ENCODE results near the gene TOLLIP. TPM values are rescaled to one million over a fixed set of nuclear protein-coding genes. Genes with fewer than 3 reads are reported as not detected.

The TOLLIP gene
- total and polyA plus RNA-seq, 2 of the 4 experiments (the other 2 are of a cell fraction), result 19.7 to 42.9 TPM

DNA sequence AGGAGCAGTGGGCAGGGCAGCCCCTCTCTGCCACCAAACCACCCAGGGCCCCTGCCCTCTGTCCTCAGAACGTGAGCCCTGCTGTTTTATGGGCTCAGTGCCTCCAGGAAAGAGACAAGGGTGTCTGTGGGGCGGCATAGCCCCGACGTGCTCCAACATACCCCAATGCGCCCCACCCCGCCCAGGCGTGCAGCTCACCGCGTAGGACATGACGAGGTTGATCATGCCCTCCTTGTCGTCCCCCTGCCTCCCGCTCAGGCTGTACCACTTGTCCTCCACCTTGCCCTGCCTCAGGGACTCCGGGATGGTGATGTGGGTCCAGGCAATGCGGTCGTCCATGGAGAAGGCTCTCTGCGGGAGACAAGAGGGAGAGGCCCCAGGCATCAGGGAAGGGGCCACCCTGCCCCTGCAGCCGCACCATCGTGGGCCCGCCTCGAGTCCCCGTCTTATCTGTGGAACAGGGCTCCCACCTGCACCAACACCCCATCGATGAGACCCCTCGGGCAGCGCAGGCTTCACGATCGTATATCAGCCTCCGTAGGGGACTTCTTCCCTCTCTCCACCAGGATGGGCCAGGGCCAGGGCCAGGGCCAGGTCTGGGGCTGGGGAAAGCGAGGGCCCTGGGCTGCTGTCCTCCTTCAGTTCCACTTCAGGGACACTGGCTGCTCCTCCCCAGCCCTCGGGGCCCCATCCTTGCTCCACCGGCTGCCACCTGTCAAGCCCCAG lies 20.8 kb downstream of the TOLLIP start:
- Histone ChIP-seq H2AFZ (replicated peaks; ENCODE audit: low read length, poor library complexity) (no peak overlapping the region), H3K27me3 (ENCODE audit: control insufficient read depth, insufficient read depth, low read length) (no peaks in the 10 kb centered on the region), H3K14ac (replicated peaks; ENCODE audit: low read depth, low read length) (no peak overlapping the region), H3K9ac (ENCODE audit: low read depth, low read length) (no peak overlapping the region), H4K91ac (ENCODE audit: insufficient read depth, low read depth, low read length) (no peak overlapping the region), H3K4ac (ENCODE audit: low read depth, low read length) (no peak overlapping the region), H3K27ac (ENCODE audit: insufficient read depth, low read length) (no peak overlapping the region), H3K9me3 (ENCODE audit: control insufficient read depth, insufficient read depth, low read length) (no peaks in the 10 kb centered on the region), H3K4me1 (ENCODE audit: control insufficient read depth, insufficient read depth, low read length) (no peaks in the 10 kb centered on the region), H2BK120ac (ENCODE audit: low read depth, low read length) (no peak overlapping the region), H3K23ac (ENCODE audit: low read depth, low read length) (no peak overlapping the region), H4K5ac (ENCODE audit: low read depth, low read length) (no peak overlapping the region), H2AK9ac (replicated peaks; ENCODE audit: low read depth, low read length, poor library complexity) (no peak overlapping the region), H2BK20ac (ENCODE audit: low read depth, low read length) (no peak overlapping the region), H3K56ac (ENCODE audit: extremely low read depth, insufficient read depth, low read length) (no peak overlapping the region), H3K79me1 (ENCODE audit: low read depth in 1 of 2, low read length in 2 of 2) (peaks cover 11 to 41% of the 10 kb centered on the region in 2 experiments; a peak in 3 of 4 replicates), H3K4me2 (ENCODE audit: low read depth, low read length) (no peak overlapping the region), H2AK5ac (ENCODE audit: low read depth, low read length) (no peak overlapping the region), H3K9me1 (ENCODE audit: insufficient read depth, low read length) (no peaks in the 10 kb centered on the region), H4K20me1 (ENCODE audit: insufficient read depth, low read length) (peaks cover 29% of the 10 kb centered on the region), H4K8ac (ENCODE audit: low read depth in 2 of 2, low read length in 2 of 2) (no peak overlapping the region), H2BK15ac (ENCODE audit: low read depth, low read length) (no peak overlapping the region), H2BK5ac (ENCODE audit: low read depth, low read length, poor library complexity, severe bottlenecking) (no peak overlapping the region), H3K36me3 (ENCODE audit: control insufficient read depth, insufficient read depth, low read length) (peaks cover 64% of the 10 kb centered on the region), H3K18ac (ENCODE audit: low read depth, low read length) (no peak overlapping the region), H3K4me3 (ENCODE audit: insufficient read depth, low read depth, low read length) (no peak overlapping the region)
- in situ Hi-C loops (cut with MboI; ENCODE audit: low sequenced_read_pairs) (no loop called here), dilution Hi-C loops (cut with HindIII; ENCODE audit: low sequenced_read_pairs, unreplicated experiment) (no loop called here), intact Hi-C loops (cut with micrococcal nuclease) (no loop called here)
- no peak for ATAC-seq (ENCODE audit: low read depth)
- no peak for DNase-seq
- 92% methylated on average over 19 of the region's 30 CpGs; no CpG with 5 or more reads in 1 of the 2 experiments for WGBS, 2 experiments (ENCODE audit: extremely low coverage in 2 of 2, insufficient read length in 1 of 2)
- ChIA-PET CTCF (no interaction called here), POLR2A (ENCODE audit: unreplicated experiment) (no interaction called here)
- no TSS peak for BruUV-seq (replicated peaks)
- TF ChIP-seq BHLHE40 (IDR thresholded peaks at IDR 0.05; ENCODE audit: low read depth, low read length), result no peak
- no peak for TF ChIP-seq RFX5 (IDR thresholded peaks at IDR 0.05; ENCODE audit: low read depth, low read length)
- TF ChIP-seq FOS (IDR thresholded peaks at IDR 0.05; ENCODE audit: low read depth, low read length), result no peak
- no peak for TF ChIP-seq MAZ (IDR thresholded peaks at IDR 0.05; ENCODE audit: borderline replicate concordance, low read depth, low read length)
- TF ChIP-seq CEBPB (IDR thresholded peaks at IDR 0.05; ENCODE audit: low read depth, low read length), result no peak
- TF ChIP-seq RAD21 (IDR thresholded peaks at IDR 0.05; ENCODE audit: low read length), result no peak
- no peak for TF ChIP-seq POLR2A (IDR thresholded peaks at IDR 0.05; ENCODE audit: low read depth, low read length)
- no peak for TF ChIP-seq CTCF (conservative IDR thresholded peaks at IDR 0.05; ENCODE audit: low read depth, low read length)
- TF ChIP-seq, protein P1, sequence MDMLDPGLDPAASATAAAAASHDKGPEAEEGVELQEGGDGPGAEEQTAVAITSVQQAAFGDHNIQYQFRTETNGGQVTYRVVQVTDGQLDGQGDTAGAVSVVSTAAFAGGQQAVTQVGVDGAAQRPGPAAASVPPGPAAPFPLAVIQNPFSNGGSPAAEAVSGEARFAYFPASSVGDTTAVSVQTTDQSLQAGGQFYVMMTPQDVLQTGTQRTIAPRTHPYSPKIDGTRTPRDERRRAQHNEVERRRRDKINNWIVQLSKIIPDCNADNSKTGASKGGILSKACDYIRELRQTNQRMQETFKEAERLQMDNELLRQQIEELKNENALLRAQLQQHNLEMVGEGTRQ (IDR thresholded peaks at IDR 0.05; ENCODE audit: low read depth, low read length), result no peak
- TF ChIP-seq MAFK (IDR thresholded peaks at IDR 0.05; ENCODE audit: low read depth, low read length), result no peak
- no peak for TF ChIP-seq RCOR1 (IDR thresholded peaks at IDR 0.05; ENCODE audit: insufficient replicate concordance, low read length)

All from IMR-90 (cell line).